B cell (primary cell): ENCODE measurements around the gene CC2D2B. TPM values are rescaled to one million over a fixed set of nuclear protein-coding genes. Genes with fewer than 3 reads are reported as not detected.
"Not testable (repeated sequence)": the region's sequence is repeated elsewhere in the genome, so short reads cannot be mapped to it uniquely, and the experiment has no call there.

Experiments
- ATAC-seq: fragments of 200-7000 bp; cut with Tn5 transposase; one replicate; pipeline ENCODE4 v1.10.0; 2021; ENCODE audit warnings: low read depth, mild to moderate bottlenecking, moderate number of reproducible peaks, moderate library complexity
- CTCF ChIA-PET: fragments of 350-600 bp; sonication (Branson Sonifier 250); formaldehyde crosslinking; loops from one replicate; lab custom pipeline; 2021; ENCODE audit warnings: antibody characterized with exemption, inconsistent platforms; lab: Charles Lee
- POLR2A ChIA-PET: fragments of 350-600 bp; sonication (Branson Sonifier 250); formaldehyde crosslinking; loops from one replicate; lab custom pipeline; 2021; ENCODE audit warnings: antibody characterized with exemption; lab: Charles Lee
- DNase-seq: peaks from one replicate; pipeline ENCODE4 v3.0.0; 2013
- H2AFZ ChIP-seq: 2 replicates; pipeline ENCODE4 v1.6.1; 2012; ENCODE audit warnings: mild to moderate bottlenecking, low read depth, low read length; ENCODE audit not compliant: insufficient read depth, poor library complexity, severe bottlenecking
- H3K27ac ChIP-seq, 2 donors: 1 replicate in 1 of 2; 2 replicates in 1 of 2; pipeline ENCODE4 v1.5.1; 2012 to 2013; ENCODE audit warnings: low read length in 2 of 2, mild to moderate bottlenecking in 2 of 2, moderate library complexity in 1 of 2
- H3K27me3 ChIP-seq, 4 experiments: fragments of 200-600 bp in 1 of 4; sonication (generic) in 1 of 4; replicated peaks in 1 of 4; 1 replicate in 2 of 4; 2 replicates in 2 of 4; pipeline versions ENCODE4 v1.6.1 to v1.7.0; 2013 to 2016; ENCODE audit warnings: low read length in 3 of 4, mild to moderate bottlenecking in 2 of 4, mixed read lengths in 1 of 4, moderate library complexity in 1 of 4; ENCODE audit not compliant: insufficient read depth in 4 of 4, control insufficient read depth in 3 of 4; ENCODE audit errors: control extremely low read depth in 1 of 4
- H3K36me3 ChIP-seq, 2 experiments: replicated peaks in 1 of 2; 1 replicate in 1 of 2; 2 replicates in 1 of 2; pipeline versions ENCODE4 v1.6.1 to v1.7.1; 2013; ENCODE audit warnings: low read length in 1 of 2; ENCODE audit not compliant: insufficient read depth in 2 of 2, control insufficient read depth in 1 of 2; ENCODE audit errors: control extremely low read depth in 1 of 2, extremely low read depth in 1 of 2
- H3K4me1 ChIP-seq, 2 donors: fragments of 200-600 bp in 1 of 2; sonication (generic) in 1 of 2; 1 replicate in 1 of 2; 2 replicates in 1 of 2; pipeline versions ENCODE4 v1.5.1 to v1.6.1; 2013 to 2017; ENCODE audit warnings: low read length in 2 of 2; ENCODE audit not compliant: control insufficient read depth in 2 of 2, insufficient read depth in 2 of 2
- H3K4me2 ChIP-seq: replicated peaks from 2 replicates; pipeline ENCODE3; 2012; ENCODE audit warnings: mild to moderate bottlenecking, low read depth, low read length; ENCODE audit not compliant: poor library complexity, severe bottlenecking
- H3K4me3 ChIP-seq, 5 experiments: fragments of 200-600 bp in 1 of 5; sonication (generic) in 1 of 5; 1 replicate in 3 of 5; 2 replicates in 2 of 5; pipeline versions ENCODE4 v1.5.1 to v1.7.0; 2011 to 2016; ENCODE audit warnings: low read length in 4 of 5, mild to moderate bottlenecking in 4 of 5, low read depth in 2 of 5, control low read depth in 1 of 5, moderate library complexity in 1 of 5; ENCODE audit not compliant: insufficient read depth in 1 of 5; ENCODE audit errors: control extremely low read depth in 1 of 5, extremely low read depth in 1 of 5
- H3K79me2 ChIP-seq: fragments of 200-600 bp; sonication (generic); one replicate; pipeline ENCODE4 v1.6.0; 2016; ENCODE audit warnings: low read length; ENCODE audit not compliant: control insufficient read depth, insufficient read depth
- H3K9ac ChIP-seq: fragments of 200-600 bp; sonication (generic); 2 replicates; pipeline ENCODE4 v1.6.1; 2017; ENCODE audit warnings: mild to moderate bottlenecking, low read length, moderate library complexity
- H3K9me3 ChIP-seq, 3 donors: one replicate each; pipeline versions ENCODE4 v1.6.1 to v1.7.1; 2013; ENCODE audit warnings: low read length in 2 of 3; ENCODE audit not compliant: control insufficient read depth in 2 of 3, insufficient read depth in 1 of 3; ENCODE audit errors: control extremely low read depth in 1 of 3
- H4K20me1 ChIP-seq: 2 replicates; pipeline ENCODE4 v1.6.0; 2012; ENCODE audit warnings: mild to moderate bottlenecking, low read length; ENCODE audit not compliant: insufficient read depth, control insufficient read depth, poor library complexity, severe bottlenecking
- H3K27ac Mint-ChIP-seq: one replicate; pipeline ENCODE4 v1.8.0; 2021; ENCODE audit warnings: mixed read lengths
- H3K27me3 Mint-ChIP-seq: one replicate; pipeline ENCODE4 v1.8.0; 2021; ENCODE audit warnings: mixed read lengths
- H3K4me1 Mint-ChIP-seq: one replicate; pipeline ENCODE4 v1.8.0; 2021; ENCODE audit warnings: mixed read lengths
- H3K4me3 Mint-ChIP-seq: one replicate; pipeline ENCODE4 v1.8.0; 2021; ENCODE audit warnings: mixed read lengths
- H3K9me3 Mint-ChIP-seq: one replicate; pipeline ENCODE4 v1.8.0; 2022; ENCODE audit warnings: mixed read lengths; ENCODE audit not compliant: insufficient read depth
- EZH2 ChIP-seq: IDR thresholded peaks from 2 replicates; pipeline ENCODE4 v1.6.1; 2012; ENCODE audit warnings: borderline replicate concordance, low read depth, mild to moderate bottlenecking, moderate library complexity, low read length; ENCODE audit not compliant: insufficient read depth, poor library complexity, severe bottlenecking
- WGBS: methylation state at CpG from one replicate; pipeline ENCODE4 v1.1.5; 2013; ENCODE audit warnings: missing lambda C conversion rate; ENCODE audit not compliant: insufficient coverage; 5-methylcytosine and 5-hydroxymethylcytosine counted together
- intact Hi-C: fragments of 100-400 bp; cut with micrococcal nuclease; formaldehyde crosslinking; loops from one replicate; pipeline ENCODE4 v1.10.0; 2022
- polyA plus RNA-seq: library from polyadenylated mRNA; depleted of rRNA; stranded (reverse); fragments of >200 nt; gene quantifications from 2 replicates; pipeline ENCODE4 v1.2.3, GENCODE V29; 2012
- total RNA-seq, 2 donors: library from RNA; stranded (reverse); fragments of 120-200 nt in 1 of 2; gene quantifications; 1 replicate in 1 of 2; 2 replicates in 1 of 2; pipeline versions ENCODE4 v1.2.3 to v1.2.4, GENCODE V29; 2013 to 2022
- TF ChIP-seq, protein P1 (sequence below): fragments of 200-600 bp; IDR thresholded peaks from one replicate; pipeline ENCODE4 v1.8.0; 2022; ENCODE audit warnings: antibody characterized with exemption, mild to moderate bottlenecking

Gene CC2D2B
- total and polyA plus RNA-seq, 2 donors (not counting 1 experiment from before 2014, with no cell fraction given), result 0.70 to 2.1 TPM

DNA sequence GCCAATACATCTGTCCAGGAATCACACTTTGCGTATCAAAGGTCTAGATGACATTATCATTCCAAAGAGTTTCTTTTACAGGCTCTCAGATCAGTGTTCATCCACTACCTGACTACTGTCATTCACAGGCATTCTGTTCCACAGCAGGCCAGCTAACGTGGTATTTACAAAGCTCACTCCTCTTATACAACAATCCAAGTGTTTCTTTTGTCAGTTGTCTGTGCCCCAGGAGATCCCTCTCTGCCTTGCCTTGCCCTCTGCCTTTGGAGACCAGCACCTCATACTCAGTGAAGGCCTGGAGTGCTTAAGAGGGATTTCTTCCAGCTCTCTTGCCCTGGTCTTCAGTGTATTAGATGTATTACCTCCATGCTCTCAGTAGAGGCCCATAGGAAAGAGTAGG, 34.6 kb upstream of the CC2D2B start:
- TF ChIP-seq, protein P1, sequence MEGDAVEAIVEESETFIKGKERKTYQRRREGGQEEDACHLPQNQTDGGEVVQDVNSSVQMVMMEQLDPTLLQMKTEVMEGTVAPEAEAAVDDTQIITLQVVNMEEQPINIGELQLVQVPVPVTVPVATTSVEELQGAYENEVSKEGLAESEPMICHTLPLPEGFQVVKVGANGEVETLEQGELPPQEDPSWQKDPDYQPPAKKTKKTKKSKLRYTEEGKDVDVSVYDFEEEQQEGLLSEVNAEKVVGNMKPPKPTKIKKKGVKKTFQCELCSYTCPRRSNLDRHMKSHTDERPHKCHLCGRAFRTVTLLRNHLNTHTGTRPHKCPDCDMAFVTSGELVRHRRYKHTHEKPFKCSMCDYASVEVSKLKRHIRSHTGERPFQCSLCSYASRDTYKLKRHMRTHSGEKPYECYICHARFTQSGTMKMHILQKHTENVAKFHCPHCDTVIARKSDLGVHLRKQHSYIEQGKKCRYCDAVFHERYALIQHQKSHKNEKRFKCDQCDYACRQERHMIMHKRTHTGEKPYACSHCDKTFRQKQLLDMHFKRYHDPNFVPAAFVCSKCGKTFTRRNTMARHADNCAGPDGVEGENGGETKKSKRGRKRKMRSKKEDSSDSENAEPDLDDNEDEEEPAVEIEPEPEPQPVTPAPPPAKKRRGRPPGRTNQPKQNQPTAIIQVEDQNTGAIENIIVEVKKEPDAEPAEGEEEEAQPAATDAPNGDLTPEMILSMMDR, result no peak
- TF ChIP-seq EZH2, result no peak
- Histone ChIP-seq H3K4me2 (no peak overlapping the region), H3K4me1 (peaks cover 3 to 8% of the 10 kb centered on the region in 2 donors), H3K9ac (no peak overlapping the region), H3K27me3 (no peaks in the 10 kb centered on the region), H4K20me1 (no peaks in the 10 kb centered on the region), H2AFZ (no peak overlapping the region), H3K27ac (peak overlapping the region in 1 of 2 donors; percentile 33), H3K36me3 (peaks cover 11 to 24% of the 10 kb centered on the region in 2 experiments), H3K79me2 (no peaks in the 10 kb centered on the region), H3K4me3 (no peak overlapping the region), H3K9me3 (peaks cover 0 to 7% (median 0%) of the 10 kb centered on the region in 3 donors)
- DNase-seq (no peak), ATAC-seq (no peak)
- H3K4me3 Mint-ChIP-seq, result no peak overlapping the region
- H3K27ac Mint-ChIP-seq, result no peak overlapping the region
- 100% methylated on average over 2 of the region's 2 CpGs for WGBS
- no peaks in the 10 kb centered on the region for H3K27me3 Mint-ChIP-seq
- H3K9me3 Mint-ChIP-seq, result peaks cover 2% of the 10 kb centered on the region
- peaks cover 10% of the 10 kb centered on the region for H3K4me1 Mint-ChIP-seq
- intact Hi-C loops, result no loop called here
- CTCF ChIA-PET, result interaction anchor here (0.8 to 1.9 kb wide), 5 partner anchors 8 to 179 kb away, joined by 3 to 11 read pairs (median 3); partner anchors contain the start of gene TCTN3
- POLR2A ChIA-PET, result no interaction called here

GRCh38 chr10:95873651-95874050, 34.1 kb upstream of the CC2D2B start:
- Mint-ChIP-seq H3K27me3 (no peaks in the 10 kb centered on the region), H3K27ac (peak overlapping the region; percentile 74), H3K4me1 (peaks cover 10% of the 10 kb centered on the region), H3K9me3 (peaks cover 2% of the 10 kb centered on the region), H3K4me3 (no peak overlapping the region)
- ATAC-seq (no peak), DNase-seq (peak; percentile 38)
- no peaks in the 10 kb centered on the region for H3K27me3 ChIP-seq
- 100% methylated on average over 1 of the region's 4 CpGs for WGBS
- peaks cover 10 to 23% of the 10 kb centered on the region in 2 experiments for H3K36me3 ChIP-seq
- H3K9me3 ChIP-seq, result peaks cover 0 to 7% (median 0%) of the 10 kb centered on the region in 3 donors
- no peaks in the 10 kb centered on the region for H3K79me2 ChIP-seq
- no peak overlapping the region for H3K4me2 ChIP-seq
- TF ChIP-seq, protein P1, result no peak
- TF ChIP-seq EZH2, result no peak
- peak overlapping the region in 1 of 2 donors; percentile 33 for H3K27ac ChIP-seq
- ChIA-PET CTCF (interaction anchor here (0.8 to 1.9 kb wide), 4 partner anchors 9 to 179 kb away, joined by 3 to 11 read pairs (median 3); partner anchors contain the start of gene TCTN3), POLR2A (no interaction called here)
- H3K9ac ChIP-seq, result no peak overlapping the region
- no peak overlapping the region for H2AFZ ChIP-seq
- no peak overlapping the region for H3K4me3 ChIP-seq
- H3K4me1 ChIP-seq, result peaks cover 3 to 8% of the 10 kb centered on the region in 2 donors
- H4K20me1 ChIP-seq, result no peaks in the 10 kb centered on the region
- intact Hi-C loops, result no loop called here

GRCh38 chr10:95874783-95875182, 33.0 kb upstream of the CC2D2B start:
- H2AFZ ChIP-seq, ATAC-seq, intact Hi-C loops, H3K4me3 ChIP-seq, DNase-seq, H3K4me1 ChIP-seq, H3K4me3 Mint-ChIP-seq, H3K79me2 ChIP-seq, H3K27me3 Mint-ChIP-seq, POLR2A ChIA-PET, H3K4me1 Mint-ChIP-seq, H3K4me2 ChIP-seq, H3K9me3 ChIP-seq, H3K9ac ChIP-seq, H3K27me3 ChIP-seq, H3K27ac ChIP-seq, H4K20me1 ChIP-seq, H3K27ac Mint-ChIP-seq, H3K9me3 Mint-ChIP-seq: not testable (repeated sequence)
- CTCF ChIA-PET, result interaction anchor here (0.8 to 1.0 kb wide), 2 partner anchors 10 to 181 kb away, joined by 3 to 5 read pairs; partner anchors contain the start of gene TCTN3
- H3K36me3 ChIP-seq, result peaks cover 10 to 23% of the 10 kb centered on the region in 2 experiments
